Non-pigmented ciliary epithelial cell (primary cell): ENCODE results near the gene CNTNAP5.

Experiments
- DNase-seq: peaks from one replicate; pipeline ENCODE4 v3.0.0-alpha.2; 2010; ENCODE audit warnings: low read depth

Gene CNTNAP5

DNA sequence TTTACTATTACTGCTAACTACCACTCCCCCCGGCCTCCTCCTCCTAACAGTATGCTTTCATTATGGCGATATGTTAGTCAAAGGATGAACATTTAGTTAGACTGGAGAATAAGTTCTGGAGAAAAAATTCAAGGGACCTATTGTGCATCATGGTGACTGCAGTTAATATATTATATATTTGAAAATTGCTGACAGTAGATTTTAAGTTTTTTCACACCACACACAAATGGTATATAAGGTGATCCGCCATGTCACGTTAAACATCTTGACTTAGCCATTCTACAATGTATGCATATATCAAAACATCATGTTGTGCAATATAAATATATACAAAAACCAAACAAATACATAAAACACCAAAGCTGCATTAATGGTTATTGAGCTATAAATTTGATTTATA lies 873.7 kb downstream of the CNTNAP5 start:
- no peak for DNase-seq

DNA sequence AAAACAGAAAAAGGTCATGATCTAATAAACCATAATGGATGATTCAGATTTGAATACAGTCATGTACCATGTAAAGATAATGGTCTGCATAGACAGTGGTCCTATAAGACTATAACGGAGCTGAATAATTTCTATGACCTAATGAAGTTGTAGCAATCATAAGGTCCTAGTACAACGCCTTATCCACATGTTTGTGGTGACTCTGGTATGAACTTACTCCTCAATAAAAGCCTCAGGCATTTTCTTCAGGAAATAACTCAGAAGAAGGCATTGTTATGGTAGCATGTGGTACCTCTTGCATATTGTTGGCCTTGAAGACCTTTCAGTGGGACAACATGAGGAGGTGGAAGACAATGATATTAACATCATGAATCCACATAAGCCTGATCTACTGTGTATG lies 883.3 kb downstream of the CNTNAP5 start:
- peak; percentile 8 for DNase-seq

DNA sequence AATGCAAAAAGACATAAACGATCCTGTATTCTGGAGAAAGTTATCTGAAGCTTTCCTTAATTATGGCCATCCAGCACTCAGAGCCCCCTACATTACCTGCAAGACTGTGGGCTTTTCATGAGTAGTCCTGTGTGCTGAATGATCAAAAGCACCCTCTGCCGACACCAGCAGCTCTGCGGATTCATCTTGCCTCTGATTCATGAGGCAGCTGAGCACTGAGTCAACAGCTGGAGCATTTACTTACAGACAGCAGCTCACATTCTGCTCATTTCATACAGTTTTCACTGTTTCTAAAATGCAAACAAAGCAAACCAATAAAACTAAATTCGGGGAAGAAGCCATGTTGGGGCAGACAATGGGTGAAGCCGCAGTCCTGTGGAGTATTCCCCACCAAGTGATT lies 886.5 kb downstream of the CNTNAP5 start:
- no peak for DNase-seq

DNA sequence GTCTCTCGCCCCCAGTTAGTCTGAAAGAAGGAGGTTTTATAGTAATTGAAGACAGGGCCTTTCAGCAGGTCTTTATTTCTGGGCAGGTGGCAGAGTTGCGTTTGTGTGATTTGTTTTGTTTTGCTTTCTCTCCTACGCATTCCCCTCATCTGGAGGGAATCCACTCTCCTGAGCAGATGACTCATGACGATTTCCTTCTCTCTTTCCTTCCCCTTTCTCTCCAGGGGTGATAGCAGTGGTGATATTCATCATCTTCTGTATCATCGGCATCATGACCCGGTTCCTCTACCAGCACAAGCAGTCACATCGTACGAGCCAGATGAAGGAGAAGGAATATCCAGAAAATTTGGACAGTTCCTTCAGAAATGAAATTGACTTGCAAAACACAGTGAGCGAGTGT lies 888.8 kb downstream of the CNTNAP5 start:
- DNase-seq = no peak

- no peak for DNase-seq
These were observed 890.5 kb downstream of the CNTNAP5 start for GRCh38 chr2:124915567-124915966.

GRCh38 chr2:124919296-124919695 lies 894.2 kb downstream of the CNTNAP5 start:
- DNase-seq = no peak

- DNase-seq = no peak
These were observed 895.4 kb downstream of the CNTNAP5 start for GRCh38 chr2:124920448-124920847.

DNA sequence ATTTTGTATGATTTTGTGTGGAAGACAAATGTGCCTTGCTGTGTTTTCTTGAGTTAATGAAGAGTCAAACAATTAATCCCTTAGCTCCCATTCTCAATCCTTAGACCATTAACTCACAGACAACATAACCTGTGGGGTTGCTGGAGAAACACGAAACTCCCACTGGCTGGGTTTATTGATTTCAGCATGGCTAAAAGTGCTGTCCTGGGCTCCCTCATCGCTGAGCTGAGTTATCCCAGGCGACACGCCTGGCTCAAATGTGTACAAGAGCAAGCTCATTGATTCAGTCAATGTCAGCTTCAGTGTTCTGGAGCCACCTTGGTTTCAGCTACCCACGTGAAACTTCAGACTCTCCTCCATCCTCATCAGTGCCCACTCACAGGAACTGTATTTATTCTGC lies 896.1 kb downstream of the CNTNAP5 start:
- no peak for DNase-seq

DNA sequence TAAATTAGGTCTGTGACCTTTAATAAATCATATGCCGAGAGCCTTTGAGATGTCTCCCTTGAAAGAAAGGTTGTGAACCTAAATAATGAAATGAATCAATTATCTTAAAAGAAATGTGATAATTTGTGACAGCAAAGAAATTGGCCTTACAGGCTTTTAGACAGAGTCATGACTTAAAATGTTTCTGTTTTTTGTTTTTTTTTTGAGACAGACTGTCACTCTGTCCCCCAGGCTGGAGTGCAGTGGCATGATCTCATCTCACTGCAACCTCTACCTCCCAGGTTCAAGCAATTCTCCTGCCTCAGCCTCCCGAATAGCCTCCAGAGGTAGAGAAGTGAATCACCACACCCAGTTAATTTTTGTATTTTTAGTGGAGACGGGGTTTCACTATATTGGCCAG lies 898.0 kb downstream of the CNTNAP5 start:
- no peak for DNase-seq

GRCh38 chr2:124933883-124934282 lies 908.8 kb downstream of the CNTNAP5 start:
- no peak for DNase-seq

DNA sequence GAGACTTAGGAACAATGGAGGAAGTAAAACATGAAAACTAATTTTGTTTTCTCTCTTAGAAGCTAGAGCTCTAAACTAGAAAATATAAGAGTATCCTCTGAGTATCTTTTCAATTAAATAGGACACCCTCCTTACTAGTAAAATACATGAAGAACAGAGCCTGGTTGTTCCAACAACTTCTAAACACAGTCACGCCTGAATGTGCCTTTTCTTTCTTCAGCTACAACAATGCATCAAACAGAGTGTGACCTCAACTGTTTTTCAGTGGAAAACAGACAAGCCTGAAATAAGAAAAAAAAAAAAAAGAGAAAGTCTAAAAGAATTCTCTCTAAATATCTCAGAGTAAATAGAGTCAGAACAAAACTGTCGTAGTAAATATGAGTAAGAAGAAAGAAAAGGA lies 928.8 kb downstream of the CNTNAP5 start:
- DNase-seq = no peak

DNA sequence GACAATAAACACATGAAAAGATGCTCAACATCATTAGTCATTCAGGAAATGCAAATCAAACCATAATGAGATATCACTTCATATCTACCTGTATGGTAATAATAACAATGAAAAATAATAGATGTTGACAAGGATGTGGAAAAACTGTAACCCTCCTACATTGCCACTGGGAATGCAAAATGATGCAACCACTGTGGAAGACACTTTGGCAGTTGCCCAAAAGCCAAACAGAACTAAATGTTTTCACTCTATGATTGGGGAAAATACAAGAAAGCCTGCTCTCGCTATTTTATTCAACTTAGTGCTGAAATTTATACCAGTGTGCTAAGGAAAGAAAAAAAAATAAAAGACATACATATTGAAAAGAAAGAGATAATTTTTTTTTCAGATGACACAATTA lies 934.5 kb downstream of the CNTNAP5 start:
- no peak for DNase-seq

GRCh38 chr2:124961132-124961531 lies 936.0 kb downstream of the CNTNAP5 start:
- no peak for DNase-seq
